HL-60 (cell line): ENCODE results near the gene TNIK.

ENCODE experiments used
- CTCF ChIP-seq: IDR thresholded peaks from one replicate; pipeline ENCODE4 v1.5.1; 2011; ENCODE audit warnings: low read length, control low read depth, inconsistent platforms; ENCODE audit not compliant: insufficient read depth
- GABPA ChIP-seq: IDR thresholded peaks from 2 replicates; pipeline ENCODE4 v1.6.1; 2012; ENCODE audit warnings: low read depth
- POLR2AphosphoS5 ChIP-seq: IDR thresholded peaks from 2 replicates; pipeline ENCODE4 v1.6.1; 2012; ENCODE audit warnings: low read depth
- REST ChIP-seq: IDR thresholded peaks from 2 replicates; pipeline ENCODE4 v1.6.1; 2012; ENCODE audit warnings: low read depth; ENCODE audit not compliant: insufficient replicate concordance
- SPI1 ChIP-seq: IDR thresholded peaks from 2 replicates; pipeline ENCODE4 v1.6.1; 2012; ENCODE audit warnings: low read depth, mild to moderate bottlenecking, borderline replicate concordance

- no peak for TF ChIP-seq CTCF
- TF ChIP-seq POLR2AphosphoS5 = no peak
- no peak for TF ChIP-seq REST
- TF ChIP-seq SPI1 = no peak
- TF ChIP-seq GABPA = no peak
Measured at GRCh38 chr3:171021377-171021776, 438.8 kb downstream of the TNIK start.
